A673 (cell line): ENCODE results near the gene CHRM2.

Experiments used
- CTCF ChIP-seq: fragments of 300-800, 200-600 bp; sonication (generic); conservative IDR thresholded peaks from 2 replicates; pipeline ENCODE4 v1.5.1; 2017; ENCODE audit warnings: low read depth, mild to moderate bottlenecking, antibody characterized with exemption, low read length, moderate library complexity, mixed read lengths
- EZH2 ChIP-seq: fragments of 200-600 bp; sonication (generic); IDR thresholded peaks from 2 replicates; pipeline ENCODE4 v1.6.1; 2017; ENCODE audit warnings: borderline replicate concordance, low read depth, mild to moderate bottlenecking, mixed read lengths, antibody characterized with exemption, low read length; ENCODE audit not compliant: poor library complexity, severe bottlenecking

GRCh38 chr7:137020351-137020750 is 151.9 kb downstream of the CHRM2 start:
- TF ChIP-seq CTCF (no peak), EZH2 (no peak)
